Hindlimb muscle (tissue), 1 donor: Measurements from ENCODE around the gene SPDYE1. TPM values are rescaled to one million over a fixed set of nuclear protein-coding genes. Genes with fewer than 3 reads are reported as not detected.

Experiments
- DNase-seq: peaks from one replicate; pipeline ENCODE4 v3.0.0-alpha.2; 2013
- polyA plus RNA-seq: library from polyadenylated mRNA; unstranded; fragments of 120-200 nt; gene quantifications from one replicate; pipeline ENCODE4 v1.2.1, GENCODE V29; 2013; ENCODE audit not compliant: insufficient read length

Gene SPDYE1
- polyA plus RNA-seq, 1 donor, result 2.3 TPM

DNA sequence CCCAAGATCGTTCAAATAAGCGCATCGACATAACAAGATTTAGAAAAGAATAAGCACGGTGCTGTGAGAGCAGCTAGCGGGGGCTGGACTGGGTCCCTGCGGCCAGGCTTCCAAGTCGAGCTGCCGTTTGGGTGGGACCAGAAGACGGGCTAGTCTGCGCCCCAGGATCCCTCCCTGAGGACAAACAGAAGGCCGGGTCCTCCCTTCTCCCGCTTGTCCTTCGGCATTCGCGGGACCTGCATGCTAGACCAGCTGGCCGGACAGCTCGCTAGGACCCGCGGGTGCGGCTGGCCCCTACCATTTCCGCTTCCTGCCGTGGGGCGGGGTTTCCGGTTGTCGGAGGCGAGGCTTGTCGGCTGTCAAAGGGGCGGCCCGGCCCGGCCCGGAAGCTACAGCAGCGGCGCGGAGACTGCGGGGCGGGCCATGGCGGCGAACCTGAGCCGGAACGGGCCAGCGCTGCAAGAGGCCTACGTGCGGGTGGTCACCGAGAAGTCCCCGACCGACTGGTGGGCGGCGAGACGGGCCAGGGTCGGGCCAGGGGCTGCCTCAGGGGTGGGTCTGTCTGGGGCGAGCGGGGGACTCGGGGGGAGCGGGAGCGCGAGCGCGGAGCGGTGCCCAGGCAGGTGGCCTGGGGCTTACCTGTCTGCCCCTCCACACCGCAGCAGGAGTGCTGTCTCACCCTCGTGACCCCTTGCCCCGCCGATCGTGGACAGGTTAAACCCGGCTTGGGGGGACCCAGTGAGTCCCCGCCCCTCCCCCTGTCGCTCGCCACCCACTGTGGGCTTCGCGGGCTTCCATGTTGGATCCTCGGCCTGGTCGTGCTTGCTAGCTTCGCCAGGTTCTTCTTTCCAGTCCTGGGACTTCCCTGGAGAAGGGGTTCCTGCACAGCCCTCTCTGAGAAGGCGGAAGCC lies 46.9 kb downstream of the SPDYE1 start, which contains the start of gene DBNL:
DBNL (plus strand) TSS at position 388 of the 911 bp plus-strand sequence; CDS start at position 424, 36 bp downstream.
- peak; percentile 89 for DNase-seq

DNA sequence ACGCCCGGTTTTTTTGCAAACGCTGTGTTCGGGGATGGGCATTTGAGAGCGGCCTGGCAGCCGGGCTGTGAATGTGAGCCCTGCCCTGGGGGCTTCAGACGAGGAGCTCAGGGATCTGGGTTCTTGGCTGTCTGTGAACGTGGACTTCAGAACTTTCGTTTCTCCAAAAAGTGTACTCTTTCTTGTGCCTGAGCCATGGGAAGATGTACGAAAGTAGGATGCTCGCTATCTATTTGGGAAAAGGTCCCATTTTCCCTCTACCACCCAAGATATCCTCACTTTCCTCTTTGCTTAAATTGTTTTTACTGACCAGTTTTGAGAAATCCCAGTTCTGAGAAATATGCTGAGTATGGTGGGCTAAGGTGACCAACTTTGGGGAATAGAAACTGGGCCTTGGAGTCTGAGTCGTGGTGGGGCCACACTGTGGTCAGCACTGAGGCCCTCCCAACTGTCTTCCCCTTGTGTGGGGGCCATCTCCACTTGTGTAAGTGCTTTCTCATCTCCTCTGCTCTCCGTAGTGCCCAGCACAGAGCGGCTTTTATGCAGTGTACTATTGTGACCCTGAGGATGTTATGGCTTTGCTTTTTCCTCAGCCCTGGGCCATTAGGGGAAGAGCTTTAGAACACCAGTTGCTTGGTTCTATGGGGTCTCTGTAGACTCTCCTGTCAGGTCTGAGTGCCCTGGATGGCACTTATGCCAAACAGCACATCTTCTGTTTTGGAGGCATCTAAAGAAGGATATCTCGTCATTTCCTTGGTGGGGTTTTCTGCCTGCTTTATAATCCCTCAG lies 47.7 kb downstream of the SPDYE1 start:
- no peak for DNase-seq

DNA sequence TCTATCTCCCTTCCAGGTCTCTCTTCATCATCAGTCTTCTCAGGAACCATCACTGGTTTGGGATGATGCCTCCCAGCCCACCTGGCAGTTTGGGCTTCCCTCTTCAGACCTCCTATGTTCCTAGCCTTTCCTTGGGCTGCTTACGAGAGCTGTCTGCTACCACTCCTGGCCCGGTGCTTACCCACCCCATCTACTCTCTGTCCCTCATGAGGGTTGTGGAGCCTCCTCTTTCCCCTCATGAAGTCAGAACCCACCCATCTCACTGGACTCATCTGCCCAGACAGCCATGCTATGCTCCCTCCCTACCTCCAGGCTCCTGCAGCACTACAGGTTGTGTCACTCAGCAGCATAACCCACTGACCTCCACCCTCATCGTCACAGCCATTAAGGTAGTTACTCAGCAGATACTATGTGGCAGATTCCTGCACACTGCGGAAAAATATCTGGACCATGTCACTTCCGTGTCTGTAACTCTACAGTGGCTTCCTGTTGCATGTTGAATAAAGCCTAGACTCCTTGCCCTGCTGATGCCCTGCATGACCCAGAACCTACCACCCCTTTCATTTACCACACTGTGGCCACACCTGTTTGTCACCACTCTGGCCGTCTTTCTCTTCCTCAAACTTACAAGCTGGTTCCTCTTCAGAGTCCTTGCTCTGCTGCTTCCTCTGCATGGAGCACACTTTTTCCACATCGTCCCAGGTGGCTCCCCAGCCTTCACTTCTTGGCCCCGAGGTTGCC lies 48.8 kb downstream of the SPDYE1 start:
- DNase-seq, result no peak

DNA sequence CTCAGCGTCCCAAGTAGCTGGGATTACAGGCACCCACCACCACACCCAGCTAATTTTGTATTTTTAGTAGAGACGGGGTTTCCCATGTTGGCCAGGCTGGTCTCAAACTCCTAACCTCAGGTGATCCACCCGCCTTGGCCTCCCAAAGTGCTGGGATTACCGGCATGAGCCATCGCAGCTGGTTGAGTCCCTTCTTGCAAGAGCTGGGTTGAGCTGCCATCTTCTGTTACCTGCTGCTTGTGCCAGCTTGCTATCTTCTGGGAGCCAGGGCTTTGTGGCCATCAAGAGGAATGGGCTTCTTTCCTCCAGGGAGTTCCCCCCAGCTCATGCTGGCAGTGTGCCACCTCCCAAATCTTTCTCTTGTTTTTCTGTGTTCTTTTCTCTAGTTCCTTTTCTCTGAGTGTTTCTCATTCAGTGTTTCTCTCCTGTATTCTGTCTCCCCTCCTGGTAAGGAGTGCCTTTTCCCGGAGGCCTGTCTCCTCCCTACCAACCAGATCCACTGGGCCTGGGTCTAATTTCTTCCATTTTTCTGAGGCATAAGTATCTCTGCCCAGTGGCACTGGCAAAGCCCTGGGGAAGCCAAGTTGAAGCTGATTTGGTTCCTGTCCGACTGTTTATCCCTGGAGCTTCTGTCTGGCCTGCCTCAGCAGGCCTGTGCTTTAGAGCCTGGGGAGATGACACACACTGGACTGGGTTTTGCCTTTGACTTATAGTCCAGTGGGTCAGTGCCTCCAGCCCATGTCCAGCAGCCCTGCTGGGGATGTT lies 50.5 kb downstream of the SPDYE1 start:
- DNase-seq, result no peak

DNA sequence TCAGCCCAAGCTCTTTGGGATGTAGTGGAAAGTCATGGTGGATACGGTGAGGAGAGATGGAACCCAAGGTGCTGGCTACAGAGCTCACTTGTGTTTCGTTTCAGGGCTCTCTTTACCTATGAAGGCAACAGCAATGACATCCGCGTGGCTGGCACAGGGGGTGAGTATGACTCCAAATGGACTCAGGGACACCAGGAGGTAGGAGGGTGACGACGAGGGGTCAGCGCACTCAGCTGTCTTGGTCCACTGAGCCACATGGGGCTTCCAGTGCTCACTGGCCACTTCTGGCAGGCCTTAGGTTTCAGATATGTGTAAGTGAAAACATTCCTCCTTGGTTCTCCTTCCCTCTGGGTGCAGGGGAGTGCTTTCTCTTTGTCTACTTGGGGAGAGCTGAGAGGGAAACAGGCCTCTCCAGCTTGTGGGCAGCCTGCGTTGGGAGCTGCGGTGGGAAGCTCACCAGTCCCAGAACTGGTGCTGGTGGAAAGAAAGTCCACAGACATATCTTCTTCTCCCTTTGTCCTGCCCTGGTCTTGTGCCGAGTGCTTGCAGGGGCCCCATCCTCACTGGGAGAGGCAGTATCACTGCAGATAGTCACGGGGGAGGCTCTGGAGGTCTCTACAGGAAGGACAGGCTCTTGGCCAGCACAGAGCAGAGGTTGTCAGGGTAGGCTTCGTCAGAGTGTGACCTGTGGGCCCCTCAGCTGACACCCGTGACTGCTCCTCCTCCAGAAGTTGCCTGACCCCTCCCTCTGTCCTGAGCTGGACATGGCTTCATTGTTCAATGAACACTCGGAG lies 52.6 kb downstream of the SPDYE1 start:
- no peak for DNase-seq

DNA sequence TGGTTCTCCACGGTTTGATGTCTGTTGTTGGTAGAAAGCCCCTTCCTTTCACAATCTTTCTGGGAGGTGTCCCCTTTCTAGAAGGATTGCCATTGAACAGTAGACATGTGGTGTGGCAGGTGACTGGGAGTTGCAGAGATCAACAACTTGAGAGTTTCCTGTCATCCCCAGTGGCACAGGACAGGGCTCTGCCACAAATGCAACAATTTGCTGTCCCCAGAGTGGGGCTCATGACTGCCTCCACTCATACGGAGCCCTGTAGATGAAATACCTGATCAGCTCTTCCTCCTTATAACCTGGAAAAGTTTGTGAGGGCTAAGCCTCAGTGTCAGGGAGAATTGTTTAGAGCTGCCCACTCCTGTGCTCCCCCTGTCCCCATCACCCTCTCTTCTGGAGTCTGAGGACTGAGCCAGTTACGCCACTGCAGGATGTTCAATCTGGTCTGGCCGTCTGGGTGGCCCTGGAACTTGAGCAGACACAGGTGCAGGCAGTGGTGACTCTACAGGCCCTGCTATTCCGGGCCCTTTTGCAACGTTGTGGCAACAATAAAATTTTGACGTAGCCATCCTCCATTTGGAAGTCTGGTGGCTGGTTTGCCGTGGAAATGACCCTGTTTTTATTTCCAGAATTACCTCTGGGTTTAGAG lies 53.3 kb downstream of the SPDYE1 start:
- no peak for DNase-seq

DNA sequence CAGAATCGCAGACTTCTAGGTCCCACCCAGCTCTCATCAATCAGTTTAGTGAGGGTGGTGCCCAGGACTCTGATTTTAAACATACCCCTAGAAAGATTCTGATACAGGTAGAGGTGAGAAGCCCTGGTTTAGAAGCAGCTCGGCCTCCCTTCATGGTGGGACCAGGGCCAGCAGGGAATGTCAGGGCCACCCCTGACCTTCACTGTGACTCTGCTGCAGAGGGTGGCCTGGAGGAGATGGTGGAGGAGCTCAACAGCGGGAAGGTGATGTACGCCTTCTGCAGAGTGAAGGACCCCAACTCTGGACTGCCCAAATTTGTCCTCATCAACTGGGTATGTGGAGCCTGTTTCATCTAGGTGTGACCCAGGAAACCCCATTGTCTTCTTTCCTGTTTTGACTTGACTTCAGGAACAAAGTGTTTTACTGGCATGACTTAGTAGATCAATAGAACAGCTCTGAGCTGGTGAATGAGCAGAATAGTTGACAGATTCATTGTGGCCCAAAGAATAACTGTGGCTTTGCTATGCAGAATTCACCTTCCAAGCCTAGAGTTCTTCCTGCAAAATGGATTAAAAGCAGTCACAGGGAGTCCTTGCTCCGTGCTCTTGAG lies 54.0 kb downstream of the SPDYE1 start:
- no peak for DNase-seq

DNA sequence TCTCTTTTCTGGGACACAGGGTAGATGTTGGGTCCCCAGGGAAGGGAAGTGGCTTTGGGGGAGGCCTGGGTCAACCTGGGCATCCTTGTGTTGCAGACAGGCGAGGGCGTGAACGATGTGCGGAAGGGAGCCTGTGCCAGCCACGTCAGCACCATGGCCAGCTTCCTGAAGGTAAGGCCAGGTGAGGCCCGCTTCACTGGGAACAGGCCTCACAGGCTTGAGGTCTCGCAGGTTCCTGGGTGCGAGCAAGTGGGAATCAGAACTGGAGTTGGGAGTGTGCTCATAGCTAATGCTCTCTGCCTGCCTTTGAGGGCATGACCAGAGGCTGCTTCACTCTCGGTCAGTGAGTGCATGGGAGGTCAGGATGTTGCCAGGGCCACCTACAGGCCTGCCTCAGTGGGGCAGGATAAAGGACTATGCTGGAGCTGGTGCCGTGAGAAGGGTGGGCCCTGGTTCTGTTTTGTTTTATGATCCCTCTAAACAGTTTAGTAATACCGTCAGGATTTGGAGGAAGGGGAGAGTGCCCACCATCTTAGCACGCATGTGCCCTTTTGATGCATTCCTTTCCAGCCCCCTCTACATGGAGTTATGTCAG lies 55.2 kb downstream of the SPDYE1 start:
- DNase-seq, result no peak

DNA sequence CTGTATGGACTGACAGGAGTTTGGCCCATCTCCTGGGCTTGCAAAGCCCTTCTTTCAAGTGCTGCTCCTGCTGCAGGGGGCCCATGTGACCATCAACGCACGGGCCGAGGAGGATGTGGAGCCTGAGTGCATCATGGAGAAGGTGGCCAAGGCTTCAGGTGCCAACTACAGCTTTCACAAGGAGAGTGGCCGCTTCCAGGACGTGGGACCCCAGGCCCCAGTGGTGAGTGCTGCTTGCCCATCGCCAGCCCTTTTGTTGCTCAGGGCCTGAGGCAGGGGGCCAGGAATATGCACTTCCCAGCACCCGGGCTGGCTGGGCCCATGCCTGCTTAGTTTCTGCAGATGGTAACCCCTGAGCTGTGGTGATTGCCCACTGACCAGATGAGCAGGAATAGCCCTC lies 59.0 kb downstream of the SPDYE1 start:
- DNase-seq, result no peak

DNA sequence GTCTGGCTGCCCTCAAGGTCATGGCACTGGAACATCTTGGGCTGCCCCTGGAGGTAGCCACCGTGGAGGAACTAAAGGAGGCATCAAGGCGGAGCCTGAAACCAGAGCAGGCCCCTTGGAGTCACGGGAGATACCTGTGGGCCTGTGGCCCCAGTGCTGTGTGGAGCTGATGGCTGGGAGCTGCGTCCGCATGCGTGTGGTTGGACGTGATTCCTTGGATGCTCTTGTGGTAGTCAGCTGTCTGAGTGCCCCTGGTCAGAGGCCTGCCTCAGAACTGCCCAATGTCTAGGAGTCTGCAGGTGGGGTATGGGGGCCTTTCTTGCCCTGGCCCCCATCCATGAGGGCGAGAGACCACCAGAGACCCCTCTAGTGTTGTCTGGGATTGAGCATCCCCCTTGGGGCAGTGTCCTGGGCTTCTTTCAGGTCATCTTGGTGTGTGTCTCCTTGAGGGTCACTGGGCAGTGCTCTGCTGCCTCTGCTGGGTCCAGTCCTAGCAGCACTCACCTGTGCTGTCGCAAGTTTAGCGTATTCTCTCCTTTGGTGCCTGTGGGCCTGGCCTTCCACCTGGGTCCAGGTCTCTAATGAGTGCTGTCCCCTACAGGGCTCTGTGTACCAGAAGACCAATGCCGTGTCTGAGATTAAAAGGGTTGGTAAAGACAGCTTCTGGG lies 59.6 kb downstream of the SPDYE1 start:
- DNase-seq, result no peak

DNA sequence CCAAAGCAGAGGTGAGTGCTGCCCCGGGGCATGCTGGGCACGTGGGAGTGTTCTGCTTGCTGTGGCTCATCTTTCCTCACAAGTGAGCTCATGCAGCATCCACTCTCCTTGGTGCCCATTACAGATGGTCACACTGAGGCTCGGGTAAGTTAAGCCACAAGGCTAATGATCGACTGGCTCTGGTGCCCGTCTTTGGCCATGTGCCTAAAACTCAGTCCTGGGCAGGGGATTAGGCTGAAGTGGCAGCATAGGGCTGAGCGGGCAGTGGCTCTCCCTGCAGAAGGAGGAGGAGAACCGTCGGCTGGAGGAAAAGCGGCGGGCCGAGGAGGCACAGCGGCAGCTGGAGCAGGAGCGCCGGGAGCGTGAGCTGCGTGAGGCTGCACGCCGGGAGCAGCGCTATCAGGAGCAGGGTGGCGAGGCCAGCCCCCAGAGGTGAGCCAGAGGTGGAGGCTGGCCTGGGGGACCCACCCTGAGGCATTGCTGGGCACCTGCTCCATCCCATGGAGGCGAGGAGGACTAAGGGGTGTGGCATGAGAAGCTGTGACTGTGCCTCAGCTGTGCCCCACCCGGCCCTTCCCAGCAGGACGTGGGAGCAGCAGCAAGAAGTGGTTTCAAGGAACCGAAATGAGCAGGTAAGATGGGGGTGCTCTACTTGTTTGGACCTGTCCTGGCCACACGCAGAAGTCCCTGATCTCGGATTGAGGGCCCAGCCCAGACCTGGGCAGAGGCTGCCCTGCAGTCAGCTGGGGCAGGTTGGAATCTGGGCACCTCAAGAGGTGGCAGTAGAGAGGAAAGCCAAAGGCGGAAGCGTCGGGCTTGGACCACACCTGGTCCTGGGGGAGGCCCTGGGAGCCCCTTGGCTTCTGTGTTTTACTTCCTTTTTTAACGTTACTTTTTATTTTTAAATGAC lies 60.4 kb downstream of the SPDYE1 start:
- DNase-seq, result no peak

DNA sequence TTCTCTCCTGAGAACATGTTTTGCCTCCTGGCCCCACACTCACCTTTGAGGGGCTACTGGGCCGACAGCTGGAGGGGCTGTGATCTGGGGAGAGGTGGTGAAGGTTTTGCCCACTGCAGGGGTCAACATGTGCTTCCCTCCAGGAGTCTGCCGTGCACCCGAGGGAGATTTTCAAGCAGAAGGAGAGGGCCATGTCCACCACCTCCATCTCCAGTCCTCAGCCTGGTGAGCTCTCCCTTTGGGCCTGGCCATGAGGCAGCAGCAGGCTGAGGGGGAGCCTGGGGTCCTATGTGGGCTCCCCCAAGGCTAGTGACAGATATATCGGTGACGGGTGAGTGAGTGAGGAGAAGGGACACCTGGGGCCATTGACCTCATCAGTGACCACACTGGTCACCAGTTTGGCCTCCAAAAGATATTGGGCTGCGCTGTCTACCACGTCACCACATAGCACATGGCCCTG lies 61.1 kb downstream of the SPDYE1 start:
- DNase-seq, result no peak

DNA sequence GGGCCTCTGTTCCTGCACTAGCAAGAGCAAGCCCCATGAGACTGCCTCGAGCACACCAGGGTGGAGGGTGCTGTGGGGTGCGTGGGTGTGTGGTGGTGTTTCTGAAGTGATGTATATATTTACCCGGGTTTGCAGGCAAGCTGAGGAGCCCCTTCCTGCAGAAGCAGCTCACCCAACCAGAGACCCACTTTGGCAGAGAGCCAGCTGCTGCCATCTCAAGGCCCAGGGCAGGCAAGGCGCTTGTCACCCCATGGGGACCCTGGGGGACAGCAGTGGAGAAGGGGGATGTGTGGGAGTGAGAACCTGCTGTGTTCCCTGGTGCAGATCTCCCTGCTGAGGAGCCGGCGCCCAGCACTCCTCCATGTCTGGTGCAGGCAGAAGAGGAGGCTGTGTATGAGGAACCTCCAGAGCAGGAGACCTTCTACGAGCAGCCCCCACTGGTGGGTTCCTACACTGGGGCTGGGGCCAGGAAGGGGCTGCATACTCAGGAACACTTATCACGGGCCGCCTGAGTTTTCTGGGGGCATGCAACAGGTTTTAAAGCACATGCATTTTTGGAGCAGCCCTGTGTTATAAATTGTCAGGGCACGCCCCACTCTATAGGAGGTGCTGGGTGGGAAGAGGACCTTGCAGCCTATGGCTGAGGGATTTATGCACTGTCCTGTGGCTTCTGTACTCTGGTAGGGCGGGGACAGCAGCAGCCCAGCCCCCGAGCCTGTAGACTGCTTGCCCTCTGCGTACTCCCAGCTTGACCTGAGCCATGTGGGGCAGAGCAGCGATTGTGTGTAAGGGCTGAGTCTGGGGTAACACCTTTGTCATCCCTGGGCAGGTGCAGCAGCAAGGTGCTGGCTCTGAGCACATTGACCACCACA lies 61.8 kb downstream of the SPDYE1 start:
- DNase-seq, result no peak
